ENCODE measurements around the gene NOL9.

NOL9 gene

DNA sequence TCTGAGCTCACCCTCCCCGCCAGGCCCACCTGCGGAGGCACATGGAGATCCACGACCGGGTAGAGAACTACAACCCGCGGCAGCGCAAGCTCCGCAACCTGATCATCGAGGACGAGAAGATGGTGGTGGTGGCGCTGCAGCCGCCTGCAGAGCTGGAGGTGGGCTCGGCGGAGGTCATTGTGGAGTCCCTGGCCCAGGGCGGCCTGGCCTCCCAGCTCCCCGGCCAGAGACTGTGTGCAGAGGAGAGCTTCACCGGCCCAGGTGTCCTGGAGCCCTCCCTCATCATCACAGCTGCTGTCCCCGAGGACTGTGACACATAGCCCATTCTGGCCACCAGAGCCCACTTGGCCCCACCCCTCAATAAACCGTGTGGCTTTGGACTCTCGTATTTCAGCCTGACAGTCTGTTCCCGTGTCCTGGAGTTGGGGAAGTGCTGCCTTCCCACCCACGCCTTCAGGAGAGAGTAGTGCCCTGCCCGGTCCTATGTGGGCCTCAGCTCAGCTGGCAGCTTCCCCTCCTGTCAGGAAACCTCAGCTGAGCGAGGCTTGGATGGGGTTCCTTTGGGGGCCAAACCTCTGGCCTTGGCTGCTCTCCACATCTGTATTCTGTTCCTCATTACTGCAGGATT lies 34.7 kb upstream of the NOL9 start:
- no peak for DNase-seq

DNA sequence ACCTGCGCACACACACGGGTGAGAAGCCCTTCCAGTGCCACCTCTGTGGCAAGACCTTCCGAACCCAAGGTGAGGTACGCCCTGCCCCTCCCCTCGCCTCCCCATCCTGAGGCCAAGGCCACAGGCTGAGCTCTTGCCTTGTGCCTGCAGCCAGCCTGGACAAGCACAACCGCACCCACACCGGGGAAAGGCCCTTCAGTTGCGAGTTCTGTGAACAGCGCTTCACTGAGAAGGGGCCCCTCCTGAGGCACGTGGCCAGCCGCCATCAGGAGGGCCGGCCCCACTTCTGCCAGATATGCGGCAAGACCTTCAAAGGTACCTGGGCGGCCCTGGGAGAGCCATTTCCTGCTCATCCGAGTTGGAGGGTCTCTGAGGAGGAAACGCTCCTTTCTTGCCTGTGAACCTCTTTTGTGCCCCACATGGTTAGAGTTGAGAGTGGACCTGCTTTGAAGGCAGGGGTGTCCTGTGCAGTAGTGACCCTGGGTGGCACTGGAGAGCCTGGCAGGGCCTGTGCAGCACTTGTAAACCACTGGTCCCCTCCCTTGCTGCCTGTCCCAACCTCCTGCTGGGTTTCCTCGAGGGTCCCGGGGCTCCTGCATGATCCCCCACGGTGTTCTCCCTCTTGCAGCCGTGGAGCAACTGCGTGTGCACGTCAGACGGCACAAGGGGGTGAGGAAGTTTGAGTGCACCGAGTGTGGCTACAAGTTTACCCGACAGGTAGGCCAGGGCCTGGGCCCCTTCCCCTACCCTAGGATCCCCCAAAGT lies 34.0 kb upstream of the NOL9 start:
- no peak for DNase-seq

DNA sequence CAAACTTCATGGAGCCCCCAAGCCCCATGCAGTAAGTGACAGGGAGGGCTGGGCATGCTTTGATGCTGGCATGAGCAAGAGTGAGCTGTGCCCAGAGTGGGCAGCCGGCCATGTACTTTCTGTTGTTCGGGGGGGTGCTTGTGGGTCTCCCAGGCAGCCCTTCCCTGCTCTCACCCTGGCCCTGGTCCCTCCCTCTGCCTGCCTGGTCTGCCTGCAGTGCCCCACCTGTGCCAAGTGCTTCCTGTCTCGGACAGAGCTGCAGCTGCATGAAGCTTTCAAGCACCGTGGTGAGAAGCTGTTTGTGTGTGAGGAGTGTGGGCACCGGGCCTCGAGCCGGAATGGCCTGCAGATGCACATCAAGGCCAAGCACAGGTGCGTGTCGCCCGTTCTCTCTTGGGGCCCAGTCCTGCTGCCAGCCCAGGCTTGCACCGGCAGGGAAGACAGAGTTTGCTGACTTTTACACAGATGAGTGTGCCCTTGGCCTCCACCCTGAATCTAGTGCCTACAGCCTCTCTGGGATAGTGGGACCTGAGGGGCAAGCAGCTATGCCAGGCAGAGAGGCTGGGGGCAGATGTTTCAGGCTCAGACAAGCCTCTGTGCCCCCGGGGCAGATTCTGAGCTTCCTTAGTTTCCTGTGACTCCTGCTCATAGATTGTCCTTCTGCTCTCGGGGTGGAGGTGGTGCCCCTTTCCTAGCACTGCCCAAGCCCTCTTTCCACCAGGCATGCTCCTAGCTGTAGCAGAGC lies 33.1 kb upstream of the NOL9 start:
- no peak for DNase-seq

DNA sequence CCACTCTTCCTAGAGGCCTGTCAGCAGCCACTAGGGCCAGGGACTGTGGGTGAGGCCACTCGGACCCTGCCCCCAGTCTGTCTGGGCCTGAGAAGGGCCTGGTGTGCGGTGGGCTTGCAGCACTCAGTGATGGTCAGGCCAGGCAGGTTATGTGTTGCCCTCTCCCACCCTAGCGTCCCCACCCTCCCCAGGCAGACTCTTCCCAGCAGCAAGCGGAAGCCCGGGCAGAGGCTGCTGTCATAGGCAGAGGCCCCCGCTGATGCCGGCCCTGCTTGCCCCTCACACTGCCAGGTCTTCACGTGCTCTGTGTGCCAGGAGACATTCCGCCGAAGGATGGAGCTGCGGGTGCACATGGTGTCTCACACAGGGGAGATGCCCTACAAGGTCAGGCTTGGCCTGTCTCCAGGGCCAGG lies 32.1 kb upstream of the NOL9 start:
- DNase-seq = no peak

DNA sequence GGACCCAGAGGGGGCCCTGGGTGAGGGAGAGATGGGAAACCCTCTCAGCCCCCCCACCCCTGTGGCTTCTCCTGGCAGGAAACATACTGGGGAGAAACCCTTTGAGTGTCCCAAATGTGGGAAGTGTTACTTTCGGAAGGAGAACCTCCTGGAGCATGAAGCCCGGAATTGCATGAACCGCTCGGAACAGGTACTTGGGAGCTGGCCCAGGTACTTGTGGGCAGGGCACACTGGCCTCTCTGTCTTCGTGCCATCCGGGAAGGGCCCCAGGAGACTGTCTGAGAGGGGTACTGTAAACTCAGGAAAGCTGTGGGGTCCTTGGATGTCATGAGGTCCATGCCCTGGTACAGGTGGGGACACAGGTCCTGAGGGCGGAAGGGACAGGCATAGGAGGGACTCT lies 31.5 kb upstream of the NOL9 start:
- no peak for DNase-seq

DNA sequence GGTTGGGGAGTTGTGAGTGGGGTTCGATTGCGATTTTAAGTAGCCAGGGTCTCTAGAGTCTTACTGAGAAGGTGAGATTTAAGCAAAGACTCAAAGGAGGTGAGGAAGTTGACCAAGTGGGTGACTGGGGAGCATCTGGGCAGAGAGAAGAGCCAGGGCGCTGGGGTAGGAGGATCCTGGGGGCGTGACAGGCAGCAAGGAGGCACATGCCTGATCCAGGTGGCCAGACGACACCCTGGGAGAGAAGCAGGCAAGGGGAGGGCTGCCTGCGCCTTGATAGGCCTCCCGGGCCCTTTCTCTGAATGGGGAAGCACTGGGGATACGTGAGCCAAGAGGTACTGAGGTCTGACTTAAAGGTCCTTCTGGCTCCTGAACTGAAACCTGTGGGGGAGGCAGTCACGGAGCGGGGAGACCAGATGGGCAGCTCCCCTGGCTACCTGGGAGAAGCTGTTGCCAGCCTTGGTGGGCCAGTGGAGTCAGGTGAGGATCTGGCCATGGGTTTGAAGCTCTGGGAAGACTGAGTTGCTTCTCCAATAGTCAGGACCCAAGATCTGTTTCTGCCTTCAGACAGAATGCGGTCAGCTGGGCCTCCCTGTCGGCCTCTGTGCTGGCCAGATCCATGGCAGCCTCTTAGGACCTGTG lies 30.9 kb upstream of the NOL9 start:
- no peak for DNase-seq

DNA sequence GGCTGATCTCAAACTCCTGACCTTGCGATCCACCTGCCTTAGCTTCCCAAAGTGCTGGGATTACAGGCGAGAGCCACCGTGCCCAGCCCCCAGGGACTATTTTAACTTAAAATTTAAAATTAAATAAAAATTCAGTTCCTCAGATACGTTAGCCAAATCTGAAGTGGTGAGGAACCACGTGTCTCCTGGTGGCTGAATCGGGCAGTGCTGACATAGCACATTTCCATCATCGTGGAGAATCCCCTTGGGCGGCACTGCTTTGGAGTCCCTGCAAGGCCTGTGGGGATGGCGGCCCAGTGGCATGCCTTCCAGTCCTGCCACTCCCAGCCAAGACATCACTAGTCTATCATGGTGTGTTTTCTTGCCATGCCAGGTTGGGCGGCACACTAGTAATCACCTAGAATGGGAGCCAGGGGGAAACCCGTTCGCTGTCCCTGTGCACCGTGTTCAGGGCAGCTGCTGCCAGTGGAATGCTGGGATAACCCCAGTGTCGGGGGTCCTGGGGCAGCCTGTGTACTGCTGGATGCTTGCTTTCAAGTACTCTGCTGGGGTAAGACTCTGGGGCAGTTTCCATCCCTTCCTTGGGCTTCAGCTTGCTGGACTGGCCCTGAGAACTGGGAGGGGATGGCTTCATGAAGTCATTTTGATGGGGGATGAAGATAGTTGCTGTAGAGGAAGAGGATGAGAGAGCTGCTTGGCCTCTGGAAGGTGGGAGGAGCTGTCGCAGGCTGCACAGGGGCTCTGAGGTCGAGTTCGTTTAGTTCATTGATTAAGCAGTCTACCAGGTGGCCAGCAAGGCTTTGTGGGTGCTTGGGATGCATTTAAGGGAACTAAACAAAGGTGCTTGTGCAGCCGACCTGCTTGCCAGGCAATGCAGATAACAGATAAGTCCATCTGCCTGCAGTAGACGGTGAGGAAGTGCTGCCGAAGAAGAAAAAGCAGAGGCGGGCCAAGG lies 30.1 kb upstream of the NOL9 start:
- DNase-seq = no peak

DNA sequence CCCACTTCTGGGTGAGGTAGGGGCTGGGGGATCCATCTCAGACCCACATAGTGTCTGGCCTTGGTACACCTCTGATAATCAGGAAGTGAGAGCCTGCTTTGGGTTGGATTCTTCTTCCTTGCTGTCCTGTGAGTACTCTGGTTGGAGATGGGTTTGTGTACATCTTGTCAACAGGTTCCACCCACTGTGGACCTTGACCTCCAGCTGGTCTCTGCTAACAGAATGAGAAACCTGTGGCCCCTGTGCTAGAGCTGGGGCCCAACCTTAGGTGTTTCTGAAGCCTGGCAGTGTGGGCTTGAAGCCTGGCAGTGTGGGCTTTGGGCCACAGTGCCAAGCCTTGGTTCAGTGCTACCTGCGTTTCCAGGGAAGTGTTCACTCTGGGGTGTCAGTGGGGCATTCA lies 28.1 kb upstream of the NOL9 start:
- no peak for DNase-seq

DNA sequence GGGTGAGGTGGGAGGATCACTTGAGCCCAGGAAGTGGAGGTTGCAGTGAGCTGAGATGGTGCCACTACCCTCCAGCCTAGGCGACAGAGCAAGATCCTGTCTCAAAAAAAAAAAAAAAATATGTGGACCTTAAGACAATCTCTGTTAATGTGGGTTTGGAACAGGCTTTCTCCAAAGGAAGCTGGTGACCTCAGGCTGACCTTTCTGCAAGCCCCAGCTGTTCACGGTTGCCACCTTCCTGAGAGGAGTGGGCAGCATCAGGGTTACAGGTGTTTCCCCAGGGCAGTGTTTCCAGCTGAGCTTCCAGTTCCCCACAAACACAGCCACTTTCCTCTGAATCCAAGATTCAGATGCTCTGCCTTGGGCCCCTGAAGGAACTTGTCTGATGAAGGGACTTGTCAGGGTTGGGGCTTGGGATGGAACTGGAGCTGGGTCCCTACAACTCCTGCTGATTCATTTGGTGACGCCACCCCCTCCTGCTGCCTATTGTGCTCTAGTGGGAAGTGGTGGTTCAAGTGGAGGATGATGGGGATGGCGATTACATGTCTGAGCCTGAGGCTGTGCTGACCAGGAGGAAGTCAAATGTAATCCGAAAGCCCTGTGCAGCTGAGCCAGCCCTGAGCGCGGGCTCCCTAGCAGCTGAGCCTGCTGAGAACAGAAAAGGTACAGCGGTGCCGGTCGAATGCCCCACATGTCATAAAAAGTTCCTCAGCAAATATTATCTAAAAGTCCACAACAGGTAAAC lies 27.4 kb upstream of the NOL9 start:
- DNase-seq = no peak

DNA sequence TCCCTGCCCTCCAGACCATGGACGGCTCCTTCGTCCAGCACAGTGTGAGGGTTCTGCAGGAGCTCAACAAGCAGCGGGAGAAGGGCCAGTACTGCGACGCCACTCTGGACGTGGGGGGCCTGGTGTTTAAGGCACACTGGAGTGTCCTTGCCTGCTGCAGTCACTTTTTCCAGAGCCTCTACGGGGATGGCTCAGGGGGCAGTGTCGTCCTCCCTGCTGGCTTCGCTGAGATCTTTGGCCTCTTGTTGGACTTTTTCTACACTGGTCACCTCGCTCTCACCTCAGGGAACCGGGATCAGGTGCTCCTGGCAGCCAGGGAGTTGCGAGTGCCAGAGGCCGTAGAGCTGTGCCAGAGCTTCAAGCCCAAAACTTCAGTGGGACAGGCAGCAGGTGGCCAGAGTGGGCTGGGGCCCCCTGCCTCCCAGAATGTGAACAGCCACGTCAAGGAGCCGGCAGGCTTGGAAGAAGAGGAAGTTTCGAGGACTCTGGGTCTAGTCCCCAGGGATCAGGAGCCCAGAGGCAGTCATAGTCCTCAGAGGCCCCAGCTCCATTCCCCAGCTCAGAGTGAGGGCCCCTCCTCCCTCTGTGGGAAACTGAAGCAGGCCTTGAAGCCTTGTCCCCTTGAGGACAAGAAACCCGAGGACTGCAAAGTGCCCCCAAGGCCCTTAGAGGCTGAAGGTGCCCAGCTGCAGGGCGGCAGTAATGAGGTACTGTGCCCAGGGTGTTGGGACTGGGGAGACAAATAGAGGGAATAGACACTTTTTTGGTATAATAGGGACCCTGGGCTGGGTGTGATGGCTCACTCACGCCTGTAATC lies 26.5 kb upstream of the NOL9 start:
- DNase-seq = peak; percentile 40

DNA sequence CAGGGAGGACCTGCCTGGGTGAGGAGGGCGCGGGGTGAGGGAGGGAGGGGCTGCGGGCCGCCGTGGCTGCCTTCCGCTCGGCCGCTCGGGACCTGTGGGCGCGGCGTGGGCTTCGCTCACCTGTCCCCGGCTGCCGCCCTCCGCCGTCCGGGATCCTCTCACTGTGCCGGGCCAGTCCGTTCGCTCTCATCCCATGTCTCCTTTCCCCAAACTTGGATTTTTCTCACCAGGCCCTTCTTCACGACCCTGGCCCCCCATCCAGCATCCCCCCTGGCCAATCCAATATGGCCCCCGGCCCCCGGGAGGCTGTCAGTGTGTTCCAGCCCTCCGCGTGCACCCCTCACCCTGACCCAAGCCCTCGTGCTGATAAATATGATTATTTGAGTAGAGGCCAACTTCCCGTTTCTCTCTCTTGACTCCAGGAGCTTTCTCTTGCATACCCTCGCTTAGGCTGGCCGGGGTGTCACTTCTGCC lies 25.8 kb upstream of the NOL9 start:
- no peak for DNase-seq

DNA sequence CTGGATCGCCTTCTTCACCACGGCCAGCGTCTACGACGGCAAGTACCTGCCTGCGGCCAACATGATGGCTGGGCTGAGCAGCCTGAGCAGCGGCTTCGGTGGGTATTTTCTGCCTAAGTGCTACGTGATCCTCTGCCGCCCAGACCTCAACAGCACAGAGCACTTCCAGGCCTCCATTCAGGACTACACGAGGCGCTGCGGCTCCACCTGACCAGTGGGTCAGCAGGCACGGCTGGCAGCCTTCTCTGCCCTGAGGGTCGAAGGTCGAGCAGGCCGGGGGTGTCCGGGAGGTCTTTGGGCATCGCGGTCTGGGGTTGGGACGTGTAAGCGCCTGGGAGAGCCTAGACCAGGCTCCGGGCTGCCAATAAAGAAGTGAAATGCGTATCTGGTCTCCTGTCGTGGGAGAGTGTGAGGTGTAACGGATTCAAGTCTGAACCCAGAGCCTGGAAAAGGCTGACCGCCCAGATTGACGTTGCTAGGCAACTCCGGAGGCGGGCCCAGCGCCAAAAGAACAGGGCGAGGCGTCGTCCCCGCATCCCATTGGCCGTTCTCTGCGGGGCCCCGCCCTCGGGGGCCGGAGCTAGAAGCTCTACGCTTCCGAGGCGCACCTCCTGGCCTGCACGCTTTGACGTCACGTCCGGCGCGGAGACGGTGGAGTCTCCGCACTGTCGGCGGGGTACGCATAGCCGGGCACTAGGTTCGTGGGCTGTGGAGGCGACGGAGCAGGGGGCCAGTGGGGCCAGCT lies 25.2 kb upstream of the NOL9 start, which contains the start of gene ZBTB48:
Gene ZBTB48 (plus strand): TSS at position 621 of the 745 bp plus-strand sequence. CDS start 616 bp downstream, outside the sequence.
- DNase-seq = peak; percentile 97

DNA sequence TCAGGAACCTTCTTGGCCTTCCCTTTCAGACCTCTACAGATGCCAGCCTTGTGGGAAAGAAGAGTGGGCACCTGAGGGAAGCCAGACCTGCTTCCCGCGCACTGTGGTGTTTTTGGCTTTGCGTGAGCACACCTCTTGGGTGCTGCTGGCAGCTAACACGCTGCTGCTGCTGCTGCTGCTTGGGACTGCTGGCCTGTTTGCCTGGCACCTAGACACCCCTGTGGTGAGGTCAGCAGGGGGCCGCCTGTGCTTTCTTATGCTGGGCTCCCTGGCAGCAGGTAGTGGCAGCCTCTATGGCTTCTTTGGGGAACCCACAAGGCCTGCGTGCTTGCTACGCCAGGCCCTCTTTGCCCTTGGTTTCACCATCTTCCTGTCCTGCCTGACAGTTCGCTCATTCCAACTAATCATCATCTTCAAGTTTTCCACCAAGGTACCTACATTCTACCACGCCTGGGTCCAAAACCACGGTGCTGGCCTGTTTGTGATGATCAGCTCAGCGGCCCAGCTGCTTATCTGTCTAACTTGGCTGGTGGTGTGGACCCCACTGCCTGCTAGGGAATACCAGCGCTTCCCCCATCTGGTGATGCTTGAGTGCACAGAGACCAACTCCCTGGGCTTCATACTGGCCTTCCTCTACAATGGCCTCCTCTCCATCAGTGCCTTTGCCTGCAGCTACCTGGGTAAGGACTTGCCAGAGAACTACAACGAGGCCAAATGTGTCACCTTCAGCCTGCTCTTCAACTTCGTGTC lies 24.5 kb upstream of the NOL9 start:
- DNase-seq = no peak

DNA sequence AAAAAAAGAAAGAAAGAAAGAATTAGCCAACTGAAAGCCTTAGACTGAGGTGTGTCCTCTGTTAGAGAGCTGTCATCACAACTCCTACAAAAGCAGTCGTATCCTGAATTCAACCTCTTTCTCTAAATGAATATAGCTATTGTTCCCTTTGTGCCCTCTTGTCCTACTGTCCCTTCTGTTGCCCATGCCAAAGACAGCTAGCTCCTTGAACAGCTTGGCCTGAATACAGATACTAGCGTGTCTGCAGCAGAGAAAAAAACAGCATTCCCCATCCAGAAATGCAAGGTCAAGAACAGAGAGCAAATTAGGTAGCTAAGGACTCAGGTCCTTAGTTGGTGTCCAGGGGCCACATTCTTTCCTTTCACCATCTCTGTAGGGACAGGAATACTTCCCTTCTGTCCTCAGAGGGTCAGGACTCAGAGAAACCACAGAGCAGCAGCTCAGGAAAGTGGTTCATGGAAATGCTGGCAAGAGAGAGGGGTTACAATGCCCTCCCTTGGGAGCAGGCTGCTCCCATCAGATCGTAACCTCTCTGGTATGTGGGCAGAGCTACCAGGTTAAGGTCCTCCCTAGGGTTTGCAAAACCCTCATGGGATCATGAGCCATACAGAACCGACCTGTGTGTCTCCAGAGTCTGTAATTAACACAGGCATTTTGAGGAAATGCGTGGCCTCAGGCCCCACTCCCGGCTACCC lies 23.7 kb upstream of the NOL9 start:
- peak; percentile 26 for DNase-seq

DNA sequence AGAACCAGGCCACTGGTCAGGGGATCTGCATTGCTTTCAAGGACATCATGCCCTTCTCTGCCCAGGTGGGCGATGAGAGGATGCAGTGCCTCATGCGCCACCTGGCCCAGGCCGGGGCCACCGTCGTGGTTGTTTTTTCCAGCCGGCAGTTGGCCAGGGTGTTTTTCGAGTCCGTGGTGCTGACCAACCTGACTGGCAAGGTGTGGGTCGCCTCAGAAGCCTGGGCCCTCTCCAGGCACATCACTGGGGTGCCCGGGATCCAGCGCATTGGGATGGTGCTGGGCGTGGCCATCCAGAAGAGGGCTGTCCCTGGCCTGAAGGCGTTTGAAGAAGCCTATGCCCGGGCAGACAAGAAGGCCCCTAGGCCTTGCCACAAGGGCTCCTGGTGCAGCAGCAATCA lies 20.5 kb upstream of the NOL9 start:
- no peak for DNase-seq

DNA sequence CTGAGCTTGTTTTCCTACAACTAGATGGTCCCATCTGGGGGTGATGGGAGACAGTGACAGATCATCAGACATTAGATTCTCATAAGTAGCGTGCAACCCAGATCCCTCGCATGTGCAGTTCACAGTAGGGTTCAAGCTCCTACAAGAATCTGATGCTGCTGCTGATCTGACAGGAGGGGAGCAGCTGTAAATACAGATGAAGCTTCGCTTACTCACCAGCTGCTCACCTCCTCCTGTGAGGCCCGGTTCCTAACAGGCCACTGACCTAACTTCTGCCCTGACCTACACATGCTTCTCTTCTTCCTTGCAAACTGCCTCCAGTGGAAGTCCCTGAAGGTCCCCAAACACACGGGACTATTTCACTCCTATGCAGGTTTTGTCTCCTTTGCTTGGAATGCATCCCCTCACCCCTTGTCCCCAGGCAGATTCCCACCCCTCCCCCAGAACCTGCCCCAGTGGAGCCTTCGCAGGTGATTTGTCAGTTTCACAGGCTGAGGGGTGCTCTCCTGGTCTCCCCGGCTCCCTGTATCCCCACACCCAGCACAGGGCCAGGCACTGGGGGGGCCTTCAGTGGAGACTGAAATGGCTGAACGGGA lies 19.8 kb upstream of the NOL9 start:
- no peak for DNase-seq

DNA sequence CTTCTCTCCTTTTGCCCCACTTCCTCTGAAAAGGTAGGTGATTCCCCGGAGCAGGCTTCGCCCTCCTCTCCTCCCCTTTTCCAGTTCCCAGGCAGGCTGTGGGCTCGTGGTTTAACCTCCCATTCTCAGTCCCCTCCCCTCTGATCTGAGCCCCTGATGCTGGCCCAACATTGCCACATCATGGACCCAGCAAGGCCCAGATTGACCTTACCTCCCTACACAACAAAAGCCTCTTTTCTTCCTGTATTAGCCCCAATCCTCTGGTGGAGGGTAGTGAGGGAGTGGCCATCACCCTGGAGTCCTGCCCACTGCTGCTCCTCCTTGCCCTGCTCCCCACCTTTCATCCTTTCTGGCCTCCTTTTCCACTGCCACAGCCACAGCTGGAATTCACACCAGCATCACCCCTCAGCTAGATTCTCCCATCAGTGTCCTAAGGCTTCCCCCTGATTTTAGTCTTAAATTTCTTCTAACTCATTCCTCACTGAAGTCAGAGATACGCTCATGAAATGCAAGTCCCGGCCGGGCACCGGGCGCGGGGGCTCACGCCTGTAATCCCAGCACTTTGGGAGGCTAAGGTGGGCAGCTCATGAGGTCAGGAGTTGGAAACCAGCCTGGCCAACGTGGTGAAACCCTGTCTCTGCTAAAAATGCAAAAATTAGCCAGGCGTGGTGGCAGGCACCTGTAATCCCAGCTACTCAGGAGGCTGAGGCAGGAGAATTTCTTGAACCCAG lies 18.5 kb upstream of the NOL9 start:
- no peak for DNase-seq
